ENCODE measurements around the gene FBXO3. TPM values are rescaled to one million over a fixed set of nuclear protein-coding genes. Genes with fewer than 3 reads are reported as not detected.
A peak's percentile ranks its signal among the peaks of the same experiment; 100 is the strongest.

Gene FBXO3
- total and polyA plus RNA-seq, 9 of the 15 experiments (the other 6 are each of a cell fraction or from before 2014, with no cell fraction given): 11.6 to 59.3 (median 29.2) TPM

GRCh38 chr11:33723238-33723881 is 51.0 kb downstream of the FBXO3 start:
- H3K79me2 ChIP-seq (ENCODE audit: control insufficient read depth, insufficient read depth, low read length): peaks cover 67% of the 10 kb centered on the region
- no TSS peak for BruUV-seq (replicated peaks)
- TF ChIP-seq PHB (CRISPR knock-in tag; IDR thresholded peaks at IDR 0.05) (no peak), FOXO4 (CRISPR knock-in tag; IDR thresholded peaks at IDR 0.05) (no peak), ZNF639 (CRISPR knock-in tag; conservative IDR thresholded peaks at IDR 0.05 in 1 of 2, IDR thresholded peaks at IDR 0.05 in 1 of 2) (no peak), ZNF174 (CRISPR knock-in tag; IDR thresholded peaks at IDR 0.05) (no peak), DIDO1 (tag; IDR thresholded peaks at IDR 0.05; ENCODE audit: low read depth) (no peak), SMARCA4 (IDR thresholded peaks at IDR 0.05) (peak; percentile 87), DPF2 (IDR thresholded peaks at IDR 0.05) (peak; percentile 72), MTA1 (IDR thresholded peaks at IDR 0.05; ENCODE audit: borderline replicate concordance) (peak; percentile 52; the same call in 1 of the 2 replicates), TCF15 (CRISPR knock-in tag; IDR thresholded peaks at IDR 0.05) (no peak), ZNF175 (CRISPR knock-in tag; IDR thresholded peaks at IDR 0.05; ENCODE audit: low read depth) (no peak), HMGXB4 (CRISPR knock-in tag; IDR thresholded peaks at IDR 0.05) (no peak), ATF1 (CRISPR knock-in tag; IDR thresholded peaks at IDR 0.05) (no peak), ATF1 (tag; IDR thresholded peaks at IDR 0.05) (0 out of 2 replicates have a peak, but pooled peaks have one; percentile 4), ZNF766 (CRISPR knock-in tag; conservative IDR thresholded peaks at IDR 0.05) (0 out of 2 replicates have a peak, but pooled peaks have one; percentile 23), SRSF7 (optimal IDR thresholded peaks at IDR 0.05; ENCODE audit: low read depth, low read length) (no peak), MLLT1 (IDR thresholded peaks at IDR 0.05) (peak in 1 of 2 experiments; percentile 31; a peak in 1 of 4 replicates)

More at GRCh38 chr11:33723238-33723881, 51.0 kb downstream of the FBXO3 start:
- Histone ChIP-seq H3K9me3 (replicated peaks; ENCODE audit: control insufficient read depth, insufficient read depth, low read depth, low read length) (no peaks in the 10 kb centered on the region), H4K20me1 (replicated peaks; ENCODE audit: control insufficient read depth, insufficient read depth, low read length) (peaks cover 30% of the 10 kb centered on the region), H3K36me3 (ENCODE audit: control insufficient read depth, insufficient read depth, low read length) (peaks cover 52% of the 10 kb centered on the region), H3K27ac (ENCODE audit: extremely low read depth, low read depth, low read length) (peak overlapping the region; percentile 64), H3K4me2 (ENCODE audit: insufficient read depth, low read length) (peak overlapping the region; percentile 61), H3K9me1 (ENCODE audit: control insufficient read depth, insufficient read depth, low read length) (peaks cover 10% of the 10 kb centered on the region), H3K4me1 (replicated peaks in 1 of 2; ENCODE audit: control insufficient read depth in 2 of 2, insufficient read depth in 2 of 2, low read length in 2 of 2) (peaks cover 24 to 36% of the 10 kb centered on the region in 2 experiments), H3K9ac (ENCODE audit: insufficient read depth in 1 of 2, low read depth in 2 of 2, low read length in 2 of 2) (peak overlapping the region; percentile 29 to 34; a peak in 3 of 4 replicates), H2AFZ (ENCODE audit: low read depth, low read length) (no peak overlapping the region), H3K4me3 (no peak overlapping the region), H3K27me3 (ENCODE audit: control insufficient read depth in 2 of 2, insufficient read depth in 2 of 2, low read length in 2 of 2) (no peaks in the 10 kb centered on the region)
- ChIA-PET CTCF (ENCODE audit: low intra/inter-chr PET ratio) (interaction anchor here (0.6 kb wide), 1 partner anchor 61 kb away, joined by 3 read pairs; no protein-coding TSS in a partner anchor), POLR2A (interaction anchor here (0.7 to 1.8 kb wide), 7 partner anchors 11 to 121 kb away, joined by 3 to 10 read pairs (median 4); partner anchors contain the start of gene CD59)
- intact Hi-C loops (cut with micrococcal nuclease) (loop anchor here (2.0 kb wide), 1 partner anchor 13 kb away; the partner anchor contains the start of gene CD59), in situ Hi-C loops (cut with MboI) (no loop called here)
- peak; percentile 72 for ATAC-seq
- peak; percentile 63 to 80 (median 65) for DNase-seq (ENCODE audit: extremely low read depth in 1 of 4, low spot score in 3 of 4)
- WGBS (ENCODE audit: insufficient coverage, low coverage, missing lambda C conversion rate): 5% methylated on average over 6 of the region's 6 CpGs
- FAIRE-seq: peak; percentile 80
